NB4 (cell line): Measurements from ENCODE around the gene CCDC106.

Source experiments
- CTCF ChIP-seq: IDR thresholded peaks from one replicate; pipeline ENCODE4 v1.5.1; 2012; ENCODE audit warnings: low read depth, low read length
- POLR2A ChIP-seq: IDR thresholded peaks from 2 replicates; pipeline ENCODE4 v1.6.1; 2011; ENCODE audit warnings: mild to moderate bottlenecking; ENCODE audit not compliant: insufficient read length; ENCODE audit errors: extremely low read depth

GRCh38 chr19:55667958-55668357, 19.9 kb downstream of the CCDC106 start:
- TF ChIP-seq CTCF (no peak), POLR2A (no peak)
